Natural killer cell (primary cell): Measurements from ENCODE around the gene TRH. TPM values are rescaled to one million over a fixed set of nuclear protein-coding genes. Genes with fewer than 3 reads are reported as not detected.
"Not testable (repeated sequence)": the region's sequence is repeated elsewhere in the genome, so short reads cannot be mapped to it uniquely, and the experiment has no call there.

ENCODE experiments used
- ATAC-seq, 3 donors: fragments of 150-1000 bp in 2 of 3; fragments of 200-7000 bp in 1 of 3; cut with Tn5 transposase; 1 replicate in 1 of 3; 2 replicates in 2 of 3; pipeline ENCODE4 v1.10.0; 2021; ENCODE audit warnings: mild to moderate bottlenecking in 2 of 3, moderate library complexity in 2 of 3
- DNase-seq, 2 donors: peaks; one replicate each; pipeline versions ENCODE4 v3.0.0 to v3.0.0-alpha.2; 2013 to 2021; ENCODE audit warnings: mixed read lengths in 1 of 2
- H3K27ac ChIP-seq: one replicate; pipeline ENCODE4 v1.5.1; 2013; ENCODE audit warnings: mild to moderate bottlenecking, low read length
- H3K27me3 ChIP-seq: one replicate; pipeline ENCODE4 v1.6.1; 2013; ENCODE audit warnings: low read length; ENCODE audit not compliant: control insufficient read depth, insufficient read depth
- H3K36me3 ChIP-seq: one replicate; pipeline ENCODE4 v1.6.1; 2013; ENCODE audit warnings: low read length; ENCODE audit not compliant: control insufficient read depth, insufficient read depth
- H3K4me1 ChIP-seq: one replicate; pipeline ENCODE4 v1.6.1; 2013; ENCODE audit warnings: low read length; ENCODE audit not compliant: control insufficient read depth, insufficient read depth
- H3K4me3 ChIP-seq: one replicate; pipeline ENCODE4 v1.5.1; 2013; ENCODE audit warnings: low read length
- H3K9me3 ChIP-seq: one replicate; pipeline ENCODE4 v1.6.1; 2013; ENCODE audit warnings: low read length; ENCODE audit not compliant: control insufficient read depth, insufficient read depth
- H3K27ac Mint-ChIP-seq, 2 donors: one replicate each; pipeline ENCODE4 v1.8.0; 2022; ENCODE audit warnings: mild to moderate bottlenecking in 2 of 2, mixed read lengths in 2 of 2, moderate library complexity in 1 of 2
- H3K27me3 Mint-ChIP-seq, 2 donors: one replicate each; pipeline ENCODE4 v1.8.0; 2022; ENCODE audit warnings: low read depth in 2 of 2, mixed read lengths in 2 of 2
- H3K36me3 Mint-ChIP-seq: one replicate; pipeline ENCODE4 v1.8.0; 2022; ENCODE audit warnings: mixed read lengths
- H3K4me1 Mint-ChIP-seq, 2 donors: one replicate each; pipeline ENCODE4 v1.8.0; 2022; ENCODE audit warnings: mixed read lengths in 2 of 2
- H3K4me3 Mint-ChIP-seq: one replicate; pipeline ENCODE4 v1.8.0; 2022; ENCODE audit warnings: mild to moderate bottlenecking, moderate library complexity, mixed read lengths
- H3K9me3 Mint-ChIP-seq, 2 donors: one replicate each; pipeline ENCODE4 v1.8.0; 2022; ENCODE audit warnings: mixed read lengths in 2 of 2
- CTCF ChIP-seq: fragments of 200-600 bp; IDR thresholded peaks from one replicate; pipeline ENCODE4 v1.8.0; 2022; ENCODE audit warnings: antibody characterized with exemption
- WGBS: methylation state at CpG from one replicate; pipeline ENCODE4 v1.1.7; 2013; ENCODE audit warnings: missing lambda C conversion rate; ENCODE audit not compliant: insufficient coverage; 5-methylcytosine and 5-hydroxymethylcytosine counted together
- intact Hi-C: fragments of 100-400 bp; cut with micrococcal nuclease; formaldehyde crosslinking; loops from one replicate; pipeline ENCODE4 v1.14.2; 2022
- total RNA-seq, 4 donors: library from RNA; stranded (reverse); fragments of 120-200 nt in 1 of 4; gene quantifications; one replicate each; pipeline versions ENCODE4 v1.2.3 to v1.2.4, GENCODE V29; 2013 to 2022

TRH gene
- total RNA-seq, 3 donors from 2014 or later (not counting 1 experiment from before 2014, with no cell fraction given): not detected

DNA sequence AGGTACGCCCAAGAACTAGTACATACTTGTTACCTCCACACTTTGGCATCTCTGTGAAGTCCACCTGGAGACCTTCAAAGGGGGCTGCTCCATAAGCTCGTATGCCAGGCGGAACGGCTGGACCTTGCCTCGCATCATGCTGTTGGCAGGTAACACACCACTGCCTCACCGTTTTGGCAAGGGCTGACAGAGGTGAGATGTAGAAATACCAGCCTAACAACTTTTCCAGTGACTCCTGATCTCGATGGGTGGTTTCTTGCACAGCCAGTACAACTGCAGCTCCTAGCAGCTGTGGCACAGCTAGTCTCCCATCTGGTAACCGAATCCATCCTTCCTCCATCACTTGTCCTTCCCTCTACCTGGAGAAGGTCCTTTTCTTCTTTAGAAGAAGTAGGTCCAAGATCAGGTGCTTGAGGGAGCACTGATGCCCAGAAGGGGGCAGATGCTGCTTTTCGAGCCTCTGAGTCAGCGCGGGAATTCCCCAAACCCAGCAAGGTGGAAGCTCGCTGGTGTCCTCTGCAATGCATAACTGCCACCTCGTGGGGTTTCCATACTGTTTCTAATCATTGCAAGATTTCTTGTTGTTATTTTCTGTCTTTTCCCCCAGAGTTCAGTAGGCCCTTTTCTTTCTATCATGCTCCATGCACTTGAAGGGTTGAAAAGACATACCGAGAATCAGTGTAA lies 51.8 kb downstream of the TRH start:
- peak; percentile 15 for TF ChIP-seq CTCF
- peak in 1 of 2 donors; percentile 37 for DNase-seq
- intact Hi-C loops, H3K27me3 ChIP-seq, H3K9me3 Mint-ChIP-seq, H3K36me3 ChIP-seq, H3K4me3 Mint-ChIP-seq, H3K4me1 ChIP-seq, H3K27ac Mint-ChIP-seq, H3K4me3 ChIP-seq, ATAC-seq, H3K4me1 Mint-ChIP-seq, H3K36me3 Mint-ChIP-seq, H3K27ac ChIP-seq, H3K9me3 ChIP-seq, H3K27me3 Mint-ChIP-seq: not testable (repeated sequence)
- 49% methylated on average over 11 of the region's 14 CpGs for WGBS

GRCh38 chr3:130027437-130027836 lies 52.9 kb downstream of the TRH start:
- H3K27me3 Mint-ChIP-seq, H3K36me3 Mint-ChIP-seq, H3K4me3 Mint-ChIP-seq, H3K4me1 Mint-ChIP-seq, H3K36me3 ChIP-seq, H3K4me3 ChIP-seq, H3K9me3 ChIP-seq, intact Hi-C loops, H3K4me1 ChIP-seq, H3K27me3 ChIP-seq, DNase-seq, H3K27ac ChIP-seq, H3K9me3 Mint-ChIP-seq, ATAC-seq, H3K27ac Mint-ChIP-seq: not testable (repeated sequence)
- 83% methylated on average over 4 of the region's 6 CpGs for WGBS

Other genes with a start within 250 kb of the TRH start
- 10 to 100 TPM; 26.4 to 36.7 (median 31.7) TPM for gene TMCC1, start 81.0 kb upstream of the TRH start, total RNA-seq
- 1 to 10 TPM in 2 of 3 donors, not detected in 1; 1.3 to 1.7 TPM for gene ALG1L2, start 107.1 kb downstream of the TRH start, total RNA-seq